ENCODE measurements around the gene FILIP1L.

Gene FILIP1L

GRCh38 chr3:99938270-99938911, 175.9 kb downstream of the FILIP1L start:
- H3K4me3 ChIP-seq (replicated peaks; ENCODE audit: low read depth, low read length): peak overlapping the region; percentile 33
- DNase-seq (ENCODE audit: extremely low read depth, insufficient read length): no peak
- H3K36me3 ChIP-seq (ENCODE audit: control insufficient read depth, insufficient read depth, low read length): no peaks in the 10 kb centered on the region
- TF ChIP-seq CTCF (IDR thresholded peaks at IDR 0.05; ENCODE audit: insufficient read depth, low read length, poor library complexity, severe bottlenecking): no peak
- no peaks in the 10 kb centered on the region for H3K27me3 ChIP-seq (replicated peaks; ENCODE audit: control insufficient read depth, insufficient read depth, low read length)

GRCh38 chr3:99934975-99935797, 179.1 kb downstream of the FILIP1L start:
- Histone ChIP-seq H3K4me3 (replicated peaks; ENCODE audit: low read depth, low read length) (no peak overlapping the region), H3K27me3 (replicated peaks; ENCODE audit: control insufficient read depth, insufficient read depth, low read length) (no peaks in the 10 kb centered on the region), H3K36me3 (ENCODE audit: control insufficient read depth, insufficient read depth, low read length) (no peaks in the 10 kb centered on the region)
- no peak for TF ChIP-seq CTCF (IDR thresholded peaks at IDR 0.05; ENCODE audit: insufficient read depth, low read length, poor library complexity, severe bottlenecking)
- no peak for DNase-seq (ENCODE audit: extremely low read depth, insufficient read length)

- TF ChIP-seq CTCF (IDR thresholded peaks at IDR 0.05; ENCODE audit: insufficient read depth, low read length, poor library complexity, severe bottlenecking): no peak
- no peaks in the 10 kb centered on the region for H3K27me3 ChIP-seq (replicated peaks; ENCODE audit: control insufficient read depth, insufficient read depth, low read length)
These were observed 180.1 kb downstream of the FILIP1L start for GRCh38 chr3:99933971-99934750.

GRCh38 chr3:99931059-99931458, 183.2 kb downstream of the FILIP1L start:
- no peak overlapping the region for H3K4me3 ChIP-seq (replicated peaks; ENCODE audit: low read depth, low read length)
- H3K36me3 ChIP-seq (ENCODE audit: control insufficient read depth, insufficient read depth, low read length): no peaks in the 10 kb centered on the region
- TF ChIP-seq CTCF (IDR thresholded peaks at IDR 0.05; ENCODE audit: insufficient read depth, low read length, poor library complexity, severe bottlenecking): no peak
- no peak for DNase-seq (ENCODE audit: extremely low read depth, insufficient read length)
- H3K27me3 ChIP-seq (replicated peaks; ENCODE audit: control insufficient read depth, insufficient read depth, low read length): no peaks in the 10 kb centered on the region

More at GRCh38 chr3:99933971-99934750, 180.1 kb downstream of the FILIP1L start:
- no peaks in the 10 kb centered on the region for H3K36me3 ChIP-seq (ENCODE audit: control insufficient read depth, insufficient read depth, low read length)
- no peak for DNase-seq (ENCODE audit: extremely low read depth, insufficient read length)
- H3K4me3 ChIP-seq (replicated peaks; ENCODE audit: low read depth, low read length): no peak overlapping the region

- no peak for TF ChIP-seq CTCF (IDR thresholded peaks at IDR 0.05; ENCODE audit: insufficient read depth, low read length, poor library complexity, severe bottlenecking)
- H3K27me3 ChIP-seq (replicated peaks; ENCODE audit: control insufficient read depth, insufficient read depth, low read length): no peaks in the 10 kb centered on the region
- no peaks in the 10 kb centered on the region for H3K36me3 ChIP-seq (ENCODE audit: control insufficient read depth, insufficient read depth, low read length)
- H3K4me3 ChIP-seq (replicated peaks; ENCODE audit: low read depth, low read length): no peak overlapping the region
- DNase-seq (ENCODE audit: extremely low read depth, insufficient read length): no peak
These were observed 184.6 kb downstream of the FILIP1L start for GRCh38 chr3:99929745-99930139.

All from GM06990 (cell line).